GM18951 (cell line): ENCODE results near the gene BPTF.
"Not testable (repeated sequence)": the region's sequence is repeated elsewhere in the genome, so short reads cannot be mapped to it uniquely, and the experiment has no call there.

Experiments
- POLR2A ChIP-seq: IDR thresholded peaks from 4 replicates; pipeline ENCODE4 v1.6.1; 2011; ENCODE audit warnings: mild to moderate bottlenecking; ENCODE audit not compliant: insufficient read length, insufficient read depth; ENCODE audit errors: extremely low read depth
- in situ Hi-C: fragments of 300-500 bp; cut with MboI; formaldehyde crosslinking; loops from one replicate; pipeline ENCODE4 v1.12.0; 2022; ENCODE audit warnings: low sequenced_read_pairs, mixed read lengths, inconsistent platforms; ENCODE audit not compliant: unreplicated experiment

Gene BPTF

DNA sequence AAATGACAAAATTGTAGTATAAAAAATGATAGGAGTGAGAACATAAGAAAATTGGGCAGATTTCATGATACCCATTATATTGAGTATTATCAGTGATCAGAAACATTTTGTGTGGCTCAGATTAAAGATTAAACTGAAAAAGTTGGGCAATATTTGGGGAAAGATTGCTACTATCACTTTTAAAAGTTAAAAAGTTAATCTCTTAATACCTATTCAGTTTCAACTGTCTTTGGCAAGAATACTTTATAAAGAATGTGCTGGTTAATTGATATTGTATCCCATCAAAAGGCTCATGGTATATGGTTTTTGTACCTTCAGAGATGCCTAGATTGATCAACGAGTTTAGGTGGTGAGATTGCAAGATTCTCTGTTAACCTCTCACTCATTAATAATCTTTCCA is 55.8 kb downstream of the BPTF start:
- in situ Hi-C loops: no loop called here

DNA sequence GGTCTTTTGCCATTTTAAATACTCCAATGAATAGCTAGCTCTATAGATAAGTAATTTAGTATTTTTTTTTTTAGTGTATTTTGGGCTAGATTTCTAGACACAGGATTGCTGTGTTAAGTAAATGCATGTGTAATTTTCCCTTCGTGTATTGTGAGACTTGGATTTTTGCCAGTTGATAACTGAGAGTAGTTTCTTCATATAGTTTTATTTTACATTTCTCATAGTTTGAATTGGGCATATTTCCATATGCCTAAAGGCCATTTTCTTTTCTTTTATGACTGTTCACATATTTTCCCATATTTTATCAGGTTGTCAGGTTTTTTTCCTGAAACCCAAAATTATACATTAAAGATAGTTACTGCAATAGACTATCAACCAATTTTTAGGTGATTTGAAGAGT is 59.4 kb downstream of the BPTF start:
- in situ Hi-C loops: no loop called here
- no peak for TF ChIP-seq POLR2A

More for the DNA sequence above, 55.8 kb downstream of the BPTF start:
- TF ChIP-seq POLR2A: no peak

DNA sequence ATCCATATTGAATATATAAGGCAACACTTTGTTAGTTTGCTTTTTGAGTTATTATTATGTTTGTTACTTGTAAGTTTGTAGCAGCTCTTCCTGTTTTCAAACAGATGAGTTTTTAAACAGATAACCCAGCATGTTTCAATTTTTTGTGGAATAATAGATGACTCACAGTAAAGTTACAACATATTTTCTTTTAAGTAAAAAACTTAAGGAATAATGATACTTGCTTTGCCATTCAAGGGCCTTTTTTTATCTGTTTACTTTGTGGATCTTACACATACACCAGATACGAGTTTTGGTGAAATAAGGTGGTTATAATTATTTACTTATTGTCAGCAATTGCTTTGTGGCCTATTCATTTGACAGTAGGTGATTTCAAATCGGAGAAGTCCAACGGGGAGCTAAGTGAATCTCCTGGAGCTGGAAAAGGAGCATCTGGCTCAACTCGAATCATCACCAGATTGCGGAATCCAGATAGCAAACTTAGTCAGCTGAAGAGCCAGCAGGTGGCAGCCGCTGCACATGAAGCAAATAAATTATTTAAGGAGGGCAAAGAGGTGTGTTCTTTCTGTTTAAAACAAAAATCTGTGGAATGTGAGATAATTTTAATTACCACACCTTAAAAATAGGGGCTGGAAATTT is 66.3 kb downstream of the BPTF start:
- in situ Hi-C loops: no loop called here
- TF ChIP-seq POLR2A: no peak

DNA sequence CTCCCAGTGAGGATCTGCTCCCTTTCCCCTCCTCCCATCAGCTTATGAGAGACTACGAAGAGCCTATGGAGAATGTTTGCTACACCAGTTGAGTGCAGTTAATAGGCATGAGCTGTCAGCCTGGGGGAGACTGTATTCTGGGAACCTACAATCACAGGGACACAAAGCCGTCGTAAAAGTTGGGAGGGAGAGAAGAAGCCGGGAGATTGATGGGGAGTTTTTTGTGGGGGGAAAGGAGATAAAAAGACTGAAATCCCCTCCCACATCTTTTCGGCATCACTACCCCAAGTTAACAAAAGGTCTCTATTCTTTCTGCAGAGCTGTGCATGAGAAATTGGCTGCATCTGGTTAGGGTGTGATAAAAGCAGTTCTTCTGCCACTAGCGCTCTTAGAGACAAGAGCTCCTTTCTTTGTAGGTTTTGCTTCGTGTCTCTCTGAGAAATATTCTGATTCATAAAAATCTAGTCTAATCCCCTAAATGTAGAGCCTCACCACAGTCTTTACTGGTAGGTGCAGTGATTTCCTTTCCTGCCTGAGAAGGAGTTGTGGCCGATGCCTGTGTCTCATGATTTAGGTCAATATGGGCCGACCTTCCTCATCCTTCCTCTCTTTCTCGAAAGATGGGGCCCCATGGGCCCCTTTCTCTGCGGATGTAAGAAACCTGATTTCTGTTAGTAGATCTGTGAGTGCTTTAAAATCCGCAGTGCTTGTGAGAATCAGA is 77.4 kb downstream of the BPTF start:
- in situ Hi-C loops: no loop called here
- TF ChIP-seq POLR2A: no peak

DNA sequence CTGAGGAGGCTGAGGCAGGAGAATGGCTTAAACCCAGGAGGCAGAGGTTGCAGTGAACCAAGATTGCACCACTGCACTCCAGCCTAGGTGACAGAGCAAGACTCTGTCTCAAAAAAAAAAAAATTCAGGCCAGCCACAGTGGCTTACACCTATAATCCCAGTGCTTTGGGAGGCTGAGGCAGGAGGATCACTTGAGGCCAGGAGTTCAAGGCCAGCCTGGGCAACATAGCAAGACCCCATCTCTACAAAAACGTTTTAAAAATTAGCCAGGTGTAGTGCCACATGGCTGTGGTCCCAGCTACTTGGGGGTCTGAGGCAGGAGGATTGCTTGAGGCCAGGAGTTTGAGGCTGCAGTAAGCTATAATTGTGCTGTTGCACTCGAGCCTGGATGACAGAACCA is 80.0 kb downstream of the BPTF start:
- in situ Hi-C loops: not testable (repeated sequence)

DNA sequence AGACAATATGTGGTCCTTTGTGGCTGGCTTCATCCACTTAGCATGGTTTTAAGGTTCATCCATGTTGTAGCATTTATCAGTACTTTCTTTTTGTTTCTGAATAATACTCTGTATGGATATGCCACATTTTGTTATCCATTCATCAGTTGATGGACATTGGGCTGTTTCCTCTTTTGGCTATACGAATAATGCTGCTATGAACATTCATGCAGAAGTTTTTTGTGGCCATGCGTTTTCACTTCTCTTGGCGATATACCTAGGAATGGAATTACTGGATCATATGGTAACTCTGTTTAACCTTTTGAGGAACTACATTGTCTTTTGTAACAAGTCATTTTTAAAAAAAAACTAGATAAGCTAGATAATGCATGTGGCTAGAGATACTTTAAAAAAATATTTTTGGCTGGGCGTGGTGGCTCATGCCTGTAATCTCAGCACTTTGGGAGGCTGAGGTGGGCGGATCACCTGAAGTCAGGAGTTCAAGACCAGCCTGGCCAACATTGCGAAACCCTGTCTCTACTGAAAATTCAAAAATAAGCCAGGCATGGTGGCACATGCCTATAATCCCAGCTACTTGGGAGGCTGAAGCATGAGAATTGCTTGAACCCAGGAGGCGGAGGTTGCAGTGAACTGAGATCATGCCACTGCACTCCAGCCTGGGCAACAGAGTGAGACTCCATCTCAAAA is 85.0 kb downstream of the BPTF start:
- in situ Hi-C loops: not testable (repeated sequence)

DNA sequence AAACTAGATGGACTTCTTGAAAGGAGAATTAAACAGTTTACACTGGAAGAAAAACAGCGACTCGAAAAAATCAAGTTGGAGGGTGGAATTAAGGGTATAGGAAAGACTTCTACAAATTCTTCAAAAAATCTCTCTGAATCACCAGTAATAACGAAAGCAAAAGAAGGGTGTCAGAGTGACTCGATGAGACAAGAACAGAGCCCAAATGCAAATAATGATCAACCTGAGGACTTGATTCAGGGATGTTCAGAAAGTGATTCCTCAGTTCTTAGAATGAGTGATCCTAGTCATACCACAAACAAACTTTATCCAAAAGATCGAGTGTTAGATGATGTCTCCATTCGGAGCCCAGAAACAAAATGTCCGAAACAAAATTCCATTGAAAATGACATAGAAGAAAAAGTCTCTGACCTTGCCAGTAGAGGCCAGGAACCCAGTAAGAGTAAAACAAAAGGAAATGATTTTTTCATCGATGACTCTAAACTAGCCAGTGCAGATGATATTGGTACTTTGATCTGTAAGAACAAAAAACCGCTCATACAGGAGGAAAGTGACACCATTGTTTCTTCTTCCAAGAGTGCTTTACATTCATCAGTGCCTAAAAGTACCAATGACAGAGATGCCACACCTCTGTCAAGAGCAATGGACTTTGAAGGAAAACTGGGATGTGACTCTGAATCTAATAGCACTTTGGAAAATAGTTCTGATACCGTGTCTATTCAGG is 85.9 kb downstream of the BPTF start:
- no peak for TF ChIP-seq POLR2A
- in situ Hi-C loops: no loop called here

DNA sequence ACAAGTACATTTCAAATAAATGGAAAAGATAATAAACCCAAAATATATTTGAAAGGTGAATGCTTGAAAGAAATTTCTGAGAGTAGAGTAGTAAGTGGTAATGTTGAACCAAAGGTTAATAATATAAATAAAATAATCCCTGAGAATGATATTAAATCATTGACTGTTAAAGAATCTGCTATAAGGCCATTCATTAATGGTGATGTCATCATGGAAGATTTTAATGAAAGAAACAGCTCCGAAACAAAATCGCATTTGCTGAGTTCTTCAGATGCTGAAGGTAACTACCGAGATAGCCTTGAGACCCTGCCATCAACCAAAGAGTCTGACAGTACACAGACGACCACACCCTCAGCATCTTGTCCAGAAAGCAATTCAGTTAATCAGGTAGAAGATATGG is 86.8 kb downstream of the BPTF start:
- in situ Hi-C loops: no loop called here
- no peak for TF ChIP-seq POLR2A

DNA sequence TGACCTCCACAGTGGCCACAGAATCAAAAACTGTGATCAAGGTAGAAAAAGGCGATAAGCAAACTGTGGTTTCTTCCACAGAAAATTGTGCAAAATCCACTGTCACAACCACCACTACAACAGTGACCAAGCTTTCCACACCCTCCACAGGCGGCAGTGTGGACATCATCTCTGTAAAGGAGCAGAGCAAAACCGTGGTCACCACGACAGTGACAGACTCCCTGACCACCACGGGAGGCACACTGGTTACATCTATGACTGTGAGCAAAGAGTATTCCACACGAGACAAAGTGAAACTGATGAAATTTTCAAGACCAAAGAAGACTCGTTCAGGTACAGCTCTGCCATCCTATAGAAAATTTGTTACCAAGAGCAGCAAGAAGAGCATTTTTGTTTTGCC is 87.4 kb downstream of the BPTF start:
- in situ Hi-C loops: no loop called here
- TF ChIP-seq POLR2A: no peak

DNA sequence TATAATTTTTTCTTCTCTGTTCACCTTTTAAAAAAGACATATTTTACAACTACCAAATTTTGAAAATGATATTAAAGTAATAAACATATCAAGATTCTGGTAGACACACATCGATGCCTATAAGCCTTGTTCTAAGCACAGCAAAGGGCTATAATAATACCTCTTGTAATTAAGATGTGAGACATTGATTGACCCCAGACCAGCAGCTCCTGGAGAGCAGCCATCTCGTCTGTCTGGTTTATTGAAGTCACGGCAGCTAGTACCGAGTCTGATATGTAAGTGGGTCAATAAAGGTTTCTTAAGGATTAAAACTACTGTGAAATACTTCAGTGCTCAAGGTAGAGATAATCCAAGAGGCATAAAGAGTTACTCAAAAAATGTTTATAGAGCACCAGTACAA is 94.9 kb downstream of the BPTF start:
- TF ChIP-seq POLR2A: no peak
- in situ Hi-C loops: no loop called here

DNA sequence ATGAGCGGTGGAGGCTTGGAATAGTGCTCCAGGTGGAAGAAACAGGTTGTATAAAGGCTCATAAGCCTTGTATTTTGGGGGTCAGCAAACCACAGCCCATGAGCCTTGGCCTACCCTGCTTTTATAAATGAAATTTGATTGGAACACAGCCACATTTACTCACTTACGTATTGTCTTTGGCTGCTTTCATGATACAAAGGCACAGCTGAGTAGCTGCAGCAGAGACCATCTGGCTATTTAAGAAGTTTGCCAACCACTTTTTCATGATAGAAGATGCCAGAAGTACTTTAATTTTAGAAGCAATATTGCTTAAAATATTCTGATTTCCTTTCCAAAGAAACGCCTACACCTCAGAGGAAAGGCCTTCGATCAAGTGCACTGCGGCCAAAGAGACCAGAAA is 97.2 kb downstream of the BPTF start:
- in situ Hi-C loops: no loop called here
- TF ChIP-seq POLR2A: no peak

DNA sequence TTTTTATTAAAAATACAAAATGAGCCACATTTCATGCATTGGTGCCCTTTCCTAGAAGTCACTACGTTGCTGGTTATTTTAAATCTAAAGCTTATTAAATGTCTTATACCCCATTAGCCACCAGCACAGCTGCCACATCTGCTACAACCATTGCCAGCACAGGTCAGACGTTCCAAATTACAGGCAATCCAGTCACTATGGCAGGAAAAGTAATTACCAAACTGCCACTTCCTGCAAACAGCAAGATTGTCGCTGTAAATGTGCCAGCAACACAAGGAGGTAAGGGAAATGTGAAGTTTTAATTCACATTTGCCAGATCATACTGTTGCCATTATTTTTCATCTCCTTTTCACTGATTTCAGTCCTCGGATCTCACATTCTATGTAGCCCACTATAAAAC is 103.5 kb downstream of the BPTF start:
- in situ Hi-C loops: not testable (repeated sequence)

DNA sequence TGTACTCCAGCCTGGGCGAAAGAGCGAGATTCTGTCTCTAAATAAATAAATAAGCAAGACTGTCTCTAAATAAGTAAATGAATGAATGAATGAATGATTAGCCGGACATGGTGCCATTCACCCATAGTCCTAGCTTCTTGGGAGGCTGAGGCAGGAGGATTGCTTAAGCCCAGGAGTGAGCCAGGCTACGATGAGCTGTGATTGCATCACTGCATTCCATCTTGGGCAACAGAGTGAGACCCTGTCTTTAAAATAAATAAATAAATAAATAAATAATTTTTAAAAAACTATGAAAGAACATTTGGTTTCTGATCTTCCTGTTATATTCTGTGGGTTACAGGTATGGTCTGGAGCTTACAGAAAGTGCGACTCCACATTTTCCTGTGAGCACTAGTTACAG is 105.9 kb downstream of the BPTF start:
- in situ Hi-C loops: no loop called here
- no peak for TF ChIP-seq POLR2A

DNA sequence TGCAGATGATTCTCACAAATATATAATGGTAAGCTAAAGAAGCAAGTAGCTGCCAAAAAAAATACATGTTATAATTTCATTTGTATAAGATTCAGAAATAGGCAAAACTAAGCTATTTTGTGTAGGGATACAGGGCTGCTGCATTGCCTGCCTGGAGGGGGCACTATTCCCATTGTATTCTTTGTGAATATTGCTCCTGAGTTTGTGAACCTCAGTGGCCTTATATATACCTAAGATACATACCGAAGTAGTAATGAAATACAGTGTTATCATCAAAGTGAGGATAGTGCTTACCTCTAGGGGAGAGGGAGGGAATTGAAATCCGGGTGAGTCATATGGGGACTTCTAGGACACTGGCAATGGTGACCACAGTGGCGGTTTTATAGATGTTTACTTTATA is 117.5 kb downstream of the BPTF start:
- in situ Hi-C loops: no loop called here
- TF ChIP-seq POLR2A: no peak
